Neural cell (in vitro differentiated cells): ENCODE results near the gene APOB. TPM values are rescaled to one million over a fixed set of nuclear protein-coding genes. Genes with fewer than 3 reads are reported as not detected.

Experiments used
- H2AFZ ChIP-seq: fragments of 200-600, 300-800 bp; sonication (generic), shearing (Covaris generic); 2 replicates; pipeline ENCODE4 v1.6.0; 2014; ENCODE audit warnings: low read depth, mild to moderate bottlenecking, antibody characterized with exemption, low read length, moderate library complexity
- H3F3A ChIP-seq: fragments of 200-600 bp; shearing (Covaris generic); 2 replicates; pipeline ENCODE4 v1.6.1; 2016; ENCODE audit warnings: mild to moderate bottlenecking, moderate library complexity, mixed read lengths, antibody characterized with exemption, low read length; ENCODE audit not compliant: insufficient read depth, poor library complexity, severe bottlenecking
- H3K27ac ChIP-seq: fragments of 200-600, 300-800 bp; sonication (generic), shearing (Covaris generic); 2 replicates; pipeline ENCODE4 v1.5.1; 2014; ENCODE audit warnings: mild to moderate bottlenecking, low read length, moderate library complexity
- H3K27me3 ChIP-seq: fragments of 300-800, 200-600 bp; sonication (generic), shearing (Covaris generic); 2 replicates; pipeline ENCODE4 v1.6.0; 2014; ENCODE audit warnings: mild to moderate bottlenecking, low read depth, low read length, moderate library complexity; ENCODE audit not compliant: insufficient read depth
- H3K36me3 ChIP-seq: fragments of 300-800, 200-600 bp; sonication (generic), shearing (Covaris generic); 2 replicates; pipeline ENCODE4 v1.5.1; 2014; ENCODE audit warnings: mild to moderate bottlenecking, antibody characterized with exemption, low read length, moderate library complexity; ENCODE audit not compliant: insufficient read depth
- H3K4me2 ChIP-seq: fragments of 300-800, 200-600 bp; sonication (generic), shearing (Covaris generic); 2 replicates; pipeline ENCODE4 v1.6.0; 2014; ENCODE audit warnings: mild to moderate bottlenecking, low read length
- H3K4me3 ChIP-seq: fragments of 300-800, 200-600 bp; sonication (generic), shearing (Covaris generic); 2 replicates; pipeline ENCODE4 v1.5.1; 2014; ENCODE audit warnings: mild to moderate bottlenecking, low read length, moderate library complexity
- H3K79me2 ChIP-seq: fragments of 200-600 bp; shearing (Covaris generic); replicated peaks from 2 replicates; pipeline ENCODE4 v1.6.0; 2014; ENCODE audit warnings: mild to moderate bottlenecking, low read length, moderate library complexity; ENCODE audit not compliant: insufficient read depth
- H3K9ac ChIP-seq: fragments of 300-800, 200-600 bp; sonication (generic), shearing (Covaris generic); 2 replicates; pipeline ENCODE4 v1.6.1; 2016; ENCODE audit warnings: mild to moderate bottlenecking, low read length, mixed read lengths
- H3K9me2 ChIP-seq: fragments of 200-600 bp; shearing (Covaris generic); 2 replicates; pipeline ENCODE4 v1.6.1; 2016; ENCODE audit warnings: mild to moderate bottlenecking, low read length, mixed read lengths; ENCODE audit not compliant: insufficient read depth
- H3K9me3 ChIP-seq: fragments of 200-600, 300-800 bp; sonication (generic), shearing (Covaris generic); 2 replicates; pipeline ENCODE4 v1.6.1; 2016; ENCODE audit warnings: mild to moderate bottlenecking, mixed run types, low read length, moderate library complexity, mixed read lengths
- H4K20me1 ChIP-seq: fragments of 200-600 bp; shearing (Covaris generic); 2 replicates; pipeline ENCODE4 v1.6.1; 2016; ENCODE audit warnings: mild to moderate bottlenecking, mixed run types; ENCODE audit not compliant: insufficient read depth
- CTCF ChIP-seq: fragments of 450-650 bp; IDR thresholded peaks from 2 replicates; pipeline ENCODE4 v1.5.1; 2014; ENCODE audit warnings: antibody characterized with exemption, mild to moderate bottlenecking, moderate library complexity; ENCODE audit not compliant: poor library complexity, severe bottlenecking
- EP300 ChIP-seq: fragments of 450-650 bp; conservative IDR thresholded peaks from 2 replicates; pipeline ENCODE4 v1.6.1; 2014; ENCODE audit warnings: antibody characterized with exemption, mild to moderate bottlenecking, moderate library complexity; ENCODE audit not compliant: poor library complexity, severe bottlenecking
- EZH2 ChIP-seq: fragments of 200-600, 300-800 bp; shearing (Covaris generic), sonication (generic); IDR thresholded peaks from 2 replicates; pipeline ENCODE4 v1.6.1; 2014; ENCODE audit warnings: antibody characterized with exemption, low read length, borderline replicate concordance, mild to moderate bottlenecking; ENCODE audit not compliant: insufficient read depth, poor library complexity, severe bottlenecking
- MXI1 ChIP-seq: fragments of 450-650 bp; conservative IDR thresholded peaks from 2 replicates; pipeline ENCODE4 v1.6.1; 2014; ENCODE audit warnings: antibody characterized with exemption, mild to moderate bottlenecking; ENCODE audit not compliant: poor library complexity, severe bottlenecking
- POLR2AphosphoS5 ChIP-seq: IDR thresholded peaks from 2 replicates; pipeline ENCODE4 v1.6.1; 2012
- RAD21 ChIP-seq: fragments of 450-650 bp; conservative IDR thresholded peaks from 2 replicates; pipeline ENCODE4 v1.6.1; 2014; ENCODE audit warnings: antibody characterized with exemption, mild to moderate bottlenecking, moderate library complexity
- REST ChIP-seq: IDR thresholded peaks from 2 replicates; pipeline ENCODE4 v1.6.1; 2012; ENCODE audit warnings: borderline replicate concordance
- SMC3 ChIP-seq: fragments of 450-650 bp; conservative IDR thresholded peaks from 2 replicates; pipeline ENCODE4 v1.6.1; 2014; ENCODE audit warnings: antibody characterized with exemption, mild to moderate bottlenecking, moderate library complexity; ENCODE audit not compliant: poor library complexity
- TAF1 ChIP-seq: IDR thresholded peaks from 2 replicates; pipeline ENCODE4 v1.6.1; 2012; ENCODE audit warnings: low read depth
- polyA plus RNA-seq: library from polyadenylated mRNA; depleted of rRNA; stranded (reverse); fragments of >200 nt; gene quantifications from 2 replicates; pipeline ENCODE4 v1.2.3, GENCODE V29; 2014

The APOB gene
- polyA plus RNA-seq, 1 donor from 2014 or later: not detected

- H3K9me3 ChIP-seq: no peaks in the 10 kb centered on the region
- no peaks in the 10 kb centered on the region for H3K9me2 ChIP-seq
- no peaks in the 10 kb centered on the region for H4K20me1 ChIP-seq
- H3K27me3 ChIP-seq: peaks cover 13% of the 10 kb centered on the region
- no peaks in the 10 kb centered on the region for H3K79me2 ChIP-seq
- H3K9ac ChIP-seq: no peak overlapping the region
- no peaks in the 10 kb centered on the region for H3K36me3 ChIP-seq
- TF ChIP-seq EP300: no peak
- no peak overlapping the region for H2AFZ ChIP-seq
- no peaks in the 10 kb centered on the region for H3F3A ChIP-seq
- no peak overlapping the region for H3K27ac ChIP-seq
- H3K4me2 ChIP-seq: no peak overlapping the region
- H3K4me3 ChIP-seq: no peak overlapping the region
Measured at GRCh38 chr2:21002814-21003192, 41.1 kb downstream of the APOB start.

GRCh38 chr2:21001988-21002813 is 41.7 kb downstream of the APOB start:
- H3K4me3 ChIP-seq: no peak overlapping the region
- no peak for TF ChIP-seq TAF1
- no peak for TF ChIP-seq REST
- TF ChIP-seq EP300: no peak
- TF ChIP-seq SMC3: no peak
- TF ChIP-seq RAD21: no peak
- no peak for TF ChIP-seq MXI1
- TF ChIP-seq EZH2: no peak
- no peak for TF ChIP-seq CTCF
- no peak for TF ChIP-seq POLR2AphosphoS5
- no peaks in the 10 kb centered on the region for H3K79me2 ChIP-seq
- no peaks in the 10 kb centered on the region for H3K36me3 ChIP-seq
- H3K9ac ChIP-seq: no peak overlapping the region
- H3K9me3 ChIP-seq: no peaks in the 10 kb centered on the region
- H4K20me1 ChIP-seq: no peaks in the 10 kb centered on the region
- H3K27me3 ChIP-seq: peaks cover 19% of the 10 kb centered on the region
- H3K27ac ChIP-seq: no peak overlapping the region
- H3K9me2 ChIP-seq: no peaks in the 10 kb centered on the region
- no peak overlapping the region for H2AFZ ChIP-seq
- H3F3A ChIP-seq: no peaks in the 10 kb centered on the region
- H3K4me2 ChIP-seq: no peak overlapping the region
